ENCODE results near the gene FADS1.

The FADS1 gene

GRCh38 chr11:61761440-61762222, 55.2 kb downstream of the FADS1 start:
- no peak overlapping the region for H3K4me2 ChIP-seq (ENCODE audit: low read length)
- no peak overlapping the region for H3K27ac ChIP-seq (ENCODE audit: low read depth, low read length)
- H2BK5ac ChIP-seq (ENCODE audit: low read depth, low read length, poor library complexity): no peak overlapping the region
- WGBS (ENCODE audit: extremely low coverage, insufficient coverage, insufficient read length): no CpG with 5 or more reads among the region's 11 CpGs
- no peak overlapping the region for H2AFZ ChIP-seq (ENCODE audit: insufficient read depth, low read length, poor library complexity)
- H3K79me1 ChIP-seq (ENCODE audit: low read length): peaks cover 4% of the 10 kb centered on the region
- no peak overlapping the region for H2AK5ac ChIP-seq (ENCODE audit: low read length)
- H3K36me3 ChIP-seq (ENCODE audit: control insufficient read depth in 1 of 2, insufficient read depth in 2 of 2, low read length in 2 of 2): no peaks in the 10 kb centered on the region
- H3K79me2 ChIP-seq (ENCODE audit: control insufficient read depth, insufficient read depth, low read length, poor library complexity): no peaks in the 10 kb centered on the region
- H3K4me3 ChIP-seq (ENCODE audit: low read depth, low read length): no peak overlapping the region
- H4K8ac ChIP-seq (ENCODE audit: low read depth, low read length): no peak overlapping the region
- H3K23ac ChIP-seq (ENCODE audit: low read length): no peak overlapping the region
- no peak overlapping the region for H3K4ac ChIP-seq (ENCODE audit: low read depth, low read length)
- no peak overlapping the region for H3K9ac ChIP-seq (ENCODE audit: low read length)
- H2BK12ac ChIP-seq (ENCODE audit: low read length): no peak overlapping the region
- H3K27me3 ChIP-seq (ENCODE audit: insufficient read depth, low read length): no peaks in the 10 kb centered on the region
- no peak overlapping the region for H3K14ac ChIP-seq (ENCODE audit: low read length)
- no peak for DNase-seq
- peaks cover 7% of the 10 kb centered on the region for H3K9me3 ChIP-seq (ENCODE audit: insufficient read depth, low read depth, low read length)
- no peak overlapping the region for H2BK120ac ChIP-seq (ENCODE audit: insufficient read depth, low read length, poor library complexity)
- H4K91ac ChIP-seq (ENCODE audit: low read depth, low read length): no peak overlapping the region
- peaks cover 3 to 5% of the 10 kb centered on the region in 2 experiments for H3K4me1 ChIP-seq (ENCODE audit: control insufficient read depth in 1 of 2, insufficient read depth in 2 of 2, low read length in 2 of 2)
- H4K12ac ChIP-seq (ENCODE audit: low read depth, low read length): no peak overlapping the region
- H3K18ac ChIP-seq (ENCODE audit: low read length): no peak overlapping the region

GRCh38 chr11:61760946-61761345, 55.9 kb downstream of the FADS1 start:
- no CpG with 5 or more reads among the region's 13 CpGs for WGBS (ENCODE audit: extremely low coverage, insufficient coverage, insufficient read length)
- Histone ChIP-seq H3K18ac (ENCODE audit: low read length) (no peak overlapping the region), H4K12ac (ENCODE audit: low read depth, low read length) (no peak overlapping the region), H3K27ac (ENCODE audit: low read depth, low read length) (no peak overlapping the region), H3K9ac (ENCODE audit: low read length) (no peak overlapping the region), H3K4me2 (ENCODE audit: low read length) (no peak overlapping the region), H2BK120ac (ENCODE audit: insufficient read depth, low read length, poor library complexity) (no peak overlapping the region), H3K14ac (ENCODE audit: low read length) (no peak overlapping the region), H4K8ac (ENCODE audit: low read depth, low read length) (no peak overlapping the region), H3K4me3 (ENCODE audit: low read depth, low read length) (no peak overlapping the region), H2BK5ac (ENCODE audit: low read depth, low read length, poor library complexity) (no peak overlapping the region), H3K4ac (ENCODE audit: low read depth, low read length) (no peak overlapping the region), H3K9me3 (ENCODE audit: insufficient read depth, low read depth, low read length) (peaks cover 5% of the 10 kb centered on the region), H3K36me3 (ENCODE audit: control insufficient read depth in 1 of 2, insufficient read depth in 2 of 2, low read length in 2 of 2) (no peaks in the 10 kb centered on the region), H2AK5ac (ENCODE audit: low read length) (no peak overlapping the region), H2BK12ac (ENCODE audit: low read length) (no peak overlapping the region), H3K4me1 (ENCODE audit: control insufficient read depth in 1 of 2, insufficient read depth in 2 of 2, low read length in 2 of 2) (peaks cover 10 to 12% of the 10 kb centered on the region in 2 experiments), H3K23ac (ENCODE audit: low read length) (no peak overlapping the region), H3K27me3 (ENCODE audit: insufficient read depth, low read length) (no peaks in the 10 kb centered on the region), H4K91ac (ENCODE audit: low read depth, low read length) (no peak overlapping the region), H3K79me2 (ENCODE audit: control insufficient read depth, insufficient read depth, low read length, poor library complexity) (no peaks in the 10 kb centered on the region), H2AFZ (ENCODE audit: insufficient read depth, low read length, poor library complexity) (no peak overlapping the region), H3K79me1 (ENCODE audit: low read length) (peaks cover 4% of the 10 kb centered on the region)
- no peak for DNase-seq

- no CpG with 5 or more reads among the region's 15 CpGs for WGBS (ENCODE audit: extremely low coverage, insufficient coverage, insufficient read length)
- Histone ChIP-seq H2AK5ac (ENCODE audit: low read length) (peak overlapping the region; percentile 42), H3K9ac (ENCODE audit: low read length) (no peak overlapping the region), H3K18ac (ENCODE audit: low read length) (no peak overlapping the region), H3K27ac (ENCODE audit: low read depth, low read length) (no peak overlapping the region), H3K4me2 (ENCODE audit: low read length) (no peak overlapping the region), H3K4ac (ENCODE audit: low read depth, low read length) (no peak overlapping the region), H3K36me3 (ENCODE audit: control insufficient read depth in 1 of 2, insufficient read depth in 2 of 2, low read length in 2 of 2) (no peaks in the 10 kb centered on the region), H3K4me1 (ENCODE audit: control insufficient read depth in 1 of 2, insufficient read depth in 2 of 2, low read length in 2 of 2) (peaks cover 23 to 33% of the 10 kb centered on the region in 2 experiments), H2BK12ac (ENCODE audit: low read length) (no peak overlapping the region), H4K91ac (ENCODE audit: low read depth, low read length) (peak overlapping the region; percentile 53), H3K79me2 (ENCODE audit: control insufficient read depth, insufficient read depth, low read length, poor library complexity) (peaks cover 2% of the 10 kb centered on the region), H3K27me3 (ENCODE audit: insufficient read depth, low read length) (peaks cover 5% of the 10 kb centered on the region), H4K8ac (ENCODE audit: low read depth, low read length) (no peak overlapping the region), H2AFZ (ENCODE audit: insufficient read depth, low read length, poor library complexity) (no peak overlapping the region), H3K9me3 (ENCODE audit: insufficient read depth, low read depth, low read length) (peaks cover 3% of the 10 kb centered on the region), H2BK5ac (ENCODE audit: low read depth, low read length, poor library complexity) (no peak overlapping the region), H4K12ac (ENCODE audit: low read depth, low read length) (no peak overlapping the region), H2BK120ac (ENCODE audit: insufficient read depth, low read length, poor library complexity) (no peak overlapping the region), H3K14ac (ENCODE audit: low read length) (no peak overlapping the region), H3K23ac (ENCODE audit: low read length) (no peak overlapping the region), H3K79me1 (ENCODE audit: low read length) (peaks cover 10% of the 10 kb centered on the region), H3K4me3 (ENCODE audit: low read depth, low read length) (no peak overlapping the region)
- no peak for DNase-seq
These were observed 59.5 kb downstream of the FADS1 start for GRCh38 chr11:61757213-61757862.

- H3K27me3 ChIP-seq (ENCODE audit: insufficient read depth, low read length): peaks cover 5% of the 10 kb centered on the region
- no peak overlapping the region for H2BK5ac ChIP-seq (ENCODE audit: low read depth, low read length, poor library complexity)
- peaks cover 23 to 33% of the 10 kb centered on the region in 2 experiments for H3K4me1 ChIP-seq (ENCODE audit: control insufficient read depth in 1 of 2, insufficient read depth in 2 of 2, low read length in 2 of 2)
- no peak overlapping the region for H2BK120ac ChIP-seq (ENCODE audit: insufficient read depth, low read length, poor library complexity)
- peaks cover 3% of the 10 kb centered on the region for H3K9me3 ChIP-seq (ENCODE audit: insufficient read depth, low read depth, low read length)
- H3K4me2 ChIP-seq (ENCODE audit: low read length): no peak overlapping the region
- no peak overlapping the region for H4K12ac ChIP-seq (ENCODE audit: low read depth, low read length)
- DNase-seq: no peak
- H3K18ac ChIP-seq (ENCODE audit: low read length): peak overlapping the region; percentile 12
- H3K4ac ChIP-seq (ENCODE audit: low read depth, low read length): no peak overlapping the region
- H3K79me2 ChIP-seq (ENCODE audit: control insufficient read depth, insufficient read depth, low read length, poor library complexity): peaks cover 2% of the 10 kb centered on the region
- peak overlapping the region; percentile 8 for H2AFZ ChIP-seq (ENCODE audit: insufficient read depth, low read length, poor library complexity)
- no peak overlapping the region for H2AK5ac ChIP-seq (ENCODE audit: low read length)
- WGBS (ENCODE audit: extremely low coverage, insufficient coverage, insufficient read length): no CpG with 5 or more reads among the region's 9 CpGs
- H3K36me3 ChIP-seq (ENCODE audit: control insufficient read depth in 1 of 2, insufficient read depth in 2 of 2, low read length in 2 of 2): no peaks in the 10 kb centered on the region
- peak overlapping the region; percentile 51 for H2BK12ac ChIP-seq (ENCODE audit: low read length)
- H3K14ac ChIP-seq (ENCODE audit: low read length): no peak overlapping the region
- H3K27ac ChIP-seq (ENCODE audit: low read depth, low read length): no peak overlapping the region
- no peak overlapping the region for H3K23ac ChIP-seq (ENCODE audit: low read length)
- peak overlapping the region; percentile 53 for H4K91ac ChIP-seq (ENCODE audit: low read depth, low read length)
- H3K4me3 ChIP-seq (ENCODE audit: low read depth, low read length): no peak overlapping the region
- H4K8ac ChIP-seq (ENCODE audit: low read depth, low read length): no peak overlapping the region
- peaks cover 10% of the 10 kb centered on the region for H3K79me1 ChIP-seq (ENCODE audit: low read length)
- H3K9ac ChIP-seq (ENCODE audit: low read length): no peak overlapping the region
These were observed 60.2 kb downstream of the FADS1 start for GRCh38 chr11:61756452-61757212.
